Measurements from ENCODE around the gene MAP3K3.

The MAP3K3 gene

DNA sequence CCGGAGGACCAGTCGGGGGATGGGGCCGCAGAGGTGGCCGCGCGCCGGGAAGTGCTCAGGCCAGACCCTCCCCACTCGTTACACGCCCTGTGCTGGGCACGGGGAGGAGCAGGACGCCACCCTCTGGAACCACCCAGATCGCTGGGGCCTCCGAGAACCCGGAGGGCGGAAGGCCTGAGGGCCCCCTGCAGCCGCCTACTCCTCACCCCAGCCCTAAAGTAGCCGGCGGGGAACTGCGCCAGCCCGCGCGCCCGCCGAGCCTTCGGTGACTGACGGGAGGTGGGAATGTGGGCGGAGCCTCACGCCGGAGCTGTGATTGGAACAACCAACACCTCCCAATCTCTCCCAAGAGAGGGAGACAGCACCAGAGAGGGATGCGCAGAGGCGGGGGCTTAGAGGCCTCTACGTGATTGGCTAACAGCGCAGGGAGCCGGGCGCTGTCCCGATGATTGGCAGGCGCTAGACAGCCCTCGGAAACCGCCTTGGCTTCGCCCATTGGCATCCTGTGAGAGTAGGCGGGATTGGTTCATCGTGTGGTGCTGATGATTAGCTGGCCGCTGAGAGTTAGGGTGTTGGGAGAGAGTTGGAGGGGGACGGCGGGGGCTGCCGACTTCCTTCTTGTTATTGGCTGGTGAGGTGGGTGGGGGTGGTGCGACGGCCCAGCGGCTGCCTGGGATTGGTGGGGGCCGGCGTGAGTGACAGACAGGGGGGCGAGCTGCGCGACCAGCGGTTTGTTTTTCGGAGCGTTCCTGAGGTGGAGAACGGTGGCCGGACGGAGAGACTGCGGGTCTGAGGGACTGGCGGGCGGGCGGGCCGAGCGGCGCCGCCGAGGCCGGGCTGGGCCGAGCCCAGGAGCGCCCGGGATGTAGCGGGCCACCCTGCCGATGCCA is at the start of gene MAP3K3:
Gene MAP3K3, plus strand, starts transcription at position 734 of the 890 bp plus-strand sequence. CDS start 343 bp downstream, outside the sequence.
- DNase-seq (ENCODE audit: low spot score): peak; percentile 100

GRCh38 chr17:63573634-63574033 is 48.6 kb upstream of the MAP3K3 start:
- peak; percentile 31 for DNase-seq (ENCODE audit: low spot score)

- no peak for DNase-seq (ENCODE audit: low spot score)
Observed at GRCh38 chr17:63578027-63578768, 44.0 kb upstream of the MAP3K3 start.

- DNase-seq (ENCODE audit: low spot score): no peak
Observed at GRCh38 chr17:63578769-63579111, 43.5 kb upstream of the MAP3K3 start.

GRCh38 chr17:63579633-63580032 is 42.6 kb upstream of the MAP3K3 start:
- no peak for DNase-seq (ENCODE audit: low spot score)

DNA sequence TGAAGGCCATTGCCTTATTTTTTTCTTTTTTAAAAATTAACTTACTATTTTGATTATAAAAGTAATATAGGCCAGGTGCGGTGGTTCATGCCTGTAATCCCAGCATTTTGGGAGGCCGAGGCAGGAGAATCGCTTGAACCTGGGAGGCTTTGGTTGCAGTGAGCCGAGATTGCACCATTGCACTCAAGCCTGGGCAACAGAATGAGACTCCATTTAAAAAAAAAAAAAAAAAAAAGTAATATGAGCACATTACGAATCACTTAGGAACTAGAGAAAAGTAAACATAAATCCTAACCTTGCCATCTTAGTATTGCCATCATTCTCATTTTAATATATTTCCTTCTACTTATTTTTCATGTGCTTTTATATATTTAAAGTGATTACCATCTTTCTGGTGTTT is 34.4 kb upstream of the MAP3K3 start:
- DNase-seq (ENCODE audit: low spot score): no peak

DNA sequence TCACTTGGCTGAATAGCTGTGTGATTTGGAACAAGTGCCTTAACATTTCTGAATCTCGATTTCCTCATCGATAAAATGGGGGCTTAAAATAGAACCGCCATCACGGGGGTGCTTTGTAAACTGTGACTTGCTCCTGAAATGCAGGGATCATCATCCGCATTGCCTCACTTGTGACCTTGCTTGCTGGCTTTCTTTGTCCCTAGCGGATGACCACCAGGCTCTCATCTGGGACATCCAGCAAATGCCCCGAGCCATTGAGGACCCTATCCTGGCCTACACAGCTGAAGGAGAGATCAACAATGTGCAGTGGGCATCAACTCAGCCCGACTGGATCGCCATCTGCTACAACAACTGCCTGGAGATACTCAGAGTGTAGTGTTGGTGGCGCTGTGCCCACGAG is 33.4 kb upstream of the MAP3K3 start:
- no peak for DNase-seq (ENCODE audit: low spot score)

DNA sequence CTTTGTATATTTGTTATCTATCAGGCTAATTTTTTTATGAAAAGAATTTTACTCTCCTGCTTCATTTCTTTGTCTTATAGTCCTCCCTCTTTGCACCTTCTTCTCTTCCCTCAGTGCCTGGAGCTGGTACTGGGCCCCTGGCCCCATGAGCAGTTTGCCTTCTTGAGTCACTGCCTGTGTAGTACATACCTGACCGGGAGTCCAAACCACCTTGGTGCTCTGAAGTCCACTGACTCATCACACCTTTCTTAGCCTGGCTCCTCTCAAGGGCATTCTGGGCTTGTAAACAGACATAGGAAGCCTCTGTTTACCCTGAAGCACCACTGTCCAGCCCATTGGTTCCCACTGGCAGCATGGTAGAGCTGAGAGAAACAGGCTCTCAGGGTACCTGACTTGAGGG is 32.6 kb upstream of the MAP3K3 start:
- no peak for DNase-seq (ENCODE audit: low spot score)

- no peak for DNase-seq (ENCODE audit: low spot score)
Observed at GRCh38 chr17:63592797-63593196, 29.4 kb upstream of the MAP3K3 start.

GRCh38 chr17:63595132-63595531 is 27.1 kb upstream of the MAP3K3 start:
- no peak for DNase-seq (ENCODE audit: low spot score)

- DNase-seq (ENCODE audit: low spot score): no peak
Observed at GRCh38 chr17:63596856-63597586, 25.2 kb upstream of the MAP3K3 start.

GRCh38 chr17:63598281-63598680 is 23.9 kb upstream of the MAP3K3 start:
- DNase-seq (ENCODE audit: low spot score): no peak

- peak; percentile 94 for DNase-seq (ENCODE audit: low spot score)
Observed at GRCh38 chr17:63600569-63601438, 21.4 kb upstream of the MAP3K3 start, which contains the start of gene TACO1. TACO1 (plus strand) TSS chr17:63600895; CDS start chr17:63601084, 189 bp downstream.

- DNase-seq (ENCODE audit: low spot score): no peak
Observed at GRCh38 chr17:63601439-63602371, 20.5 kb upstream of the MAP3K3 start.

DNA sequence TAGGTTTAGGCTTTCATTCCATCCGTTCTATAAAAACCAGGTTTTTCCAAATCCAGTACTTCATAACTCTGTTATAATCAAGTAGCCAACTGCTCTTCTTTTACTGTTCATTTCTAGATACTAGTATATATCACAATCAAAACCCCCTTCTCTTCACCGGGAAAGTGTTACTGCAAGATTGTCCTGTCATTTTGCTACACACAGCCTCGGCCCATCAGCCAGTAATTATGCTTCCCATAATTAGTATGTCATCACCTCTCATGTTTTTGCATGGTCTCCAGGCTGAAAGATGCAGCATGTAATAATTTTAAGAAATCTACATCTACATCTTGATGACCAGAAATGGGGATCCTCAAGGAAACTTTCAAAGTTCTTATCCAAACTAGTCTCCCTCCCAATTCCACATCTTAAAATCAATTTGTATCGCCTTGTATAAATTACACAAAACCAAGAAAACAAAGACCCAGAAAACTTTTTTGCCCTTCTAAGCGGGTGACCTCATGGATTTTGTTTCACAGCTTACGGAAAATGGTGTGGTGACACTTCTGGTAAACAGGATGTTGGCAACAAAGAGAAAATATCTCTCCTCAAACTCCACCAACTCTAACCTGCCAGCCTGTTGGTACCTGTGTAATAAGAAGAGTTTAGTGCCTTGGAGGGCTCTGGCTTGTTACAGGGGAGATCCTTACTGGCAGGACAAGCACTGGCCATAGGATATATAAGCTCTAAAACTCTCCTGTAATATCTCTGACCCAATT is 12.2 kb upstream of the MAP3K3 start:
- DNase-seq (ENCODE audit: low spot score): no peak

GRCh38 chr17:63610854-63611253 is 11.4 kb upstream of the MAP3K3 start:
- DNase-seq (ENCODE audit: low spot score): no peak

DNA sequence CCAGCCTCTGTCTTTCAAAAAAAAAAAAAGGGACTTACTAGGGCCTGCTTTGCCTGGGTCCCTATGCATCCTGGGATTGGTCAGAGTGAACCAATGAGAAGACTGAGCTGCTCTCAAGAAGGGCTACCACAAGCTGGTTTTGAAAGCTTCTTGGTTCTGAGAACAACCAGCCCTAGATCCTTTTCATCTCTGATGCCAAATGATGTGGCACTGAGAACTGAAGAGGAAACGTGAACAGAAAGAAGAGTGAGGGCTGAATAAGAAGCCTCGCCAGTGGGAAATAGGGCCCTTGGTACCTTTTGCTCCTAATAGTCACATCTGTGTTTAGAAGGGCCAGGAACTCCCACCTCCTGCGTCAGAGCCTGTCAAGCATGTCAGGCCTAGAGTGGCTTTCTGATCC is 10.9 kb upstream of the MAP3K3 start:
- no peak for DNase-seq (ENCODE audit: low spot score)

- DNase-seq (ENCODE audit: low spot score): no peak
Observed at GRCh38 chr17:63613663-63614062, 8.6 kb upstream of the MAP3K3 start.

DNA sequence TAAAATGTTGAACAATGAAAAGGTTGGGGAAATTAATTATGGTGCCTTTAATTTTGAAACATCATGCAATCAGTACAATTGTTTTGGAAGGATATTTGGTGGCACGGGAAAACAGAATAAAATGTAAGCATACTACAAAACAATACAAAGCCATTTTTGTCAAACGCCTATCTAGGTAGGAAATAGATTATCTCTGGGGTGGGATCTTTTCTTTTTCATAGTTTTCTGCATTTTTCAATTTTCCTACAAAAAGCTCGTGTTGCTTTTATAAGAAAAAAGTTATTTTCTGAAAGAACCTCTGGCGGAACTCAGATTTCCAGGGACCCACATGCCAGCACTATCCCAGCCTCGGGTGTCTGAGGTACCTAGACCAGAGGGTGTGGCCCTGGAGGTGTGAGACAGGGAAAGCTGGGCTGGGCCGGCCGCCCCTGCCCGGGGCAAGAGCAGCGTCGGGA is 961 bp upstream of the MAP3K3 start:
- no peak for DNase-seq (ENCODE audit: low spot score)

Data from AG08395 (cell line).